GM23248 (cell line): ENCODE results near the gene RUNX1. TPM values are rescaled to one million over a fixed set of nuclear protein-coding genes. Genes with fewer than 3 reads are reported as not detected.
A peak's percentile ranks its signal among the peaks of the same experiment; 100 is the strongest.

Experiments
- DNase-seq: peaks from one replicate; pipeline ENCODE4 v3.0.0-alpha.2; 2015
- H2AFZ ChIP-seq: fragments of 200-600 bp; sonication (generic); 2 replicates; pipeline ENCODE4 v1.6.1; 2016; ENCODE audit warnings: antibody characterized with exemption
- H3F3A ChIP-seq: fragments of 200-600 bp; sonication (generic); 2 replicates; pipeline ENCODE4 v1.6.1; 2016; ENCODE audit warnings: mild to moderate bottlenecking, antibody characterized with exemption, mixed run types; ENCODE audit not compliant: insufficient read depth
- H3K27ac ChIP-seq: fragments of 200-600 bp; sonication (generic); 2 replicates; pipeline ENCODE4 v1.5.1; 2016; ENCODE audit warnings: mild to moderate bottlenecking
- H3K27me3 ChIP-seq: fragments of 200-600 bp; sonication (generic); replicated peaks from 2 replicates; pipeline ENCODE4 v1.6.1; 2016; ENCODE audit warnings: mild to moderate bottlenecking; ENCODE audit not compliant: insufficient read depth
- H3K36me3 ChIP-seq: fragments of 200-600 bp; sonication (generic); 2 replicates; pipeline ENCODE4 v1.6.1; 2016; ENCODE audit warnings: low read depth, mild to moderate bottlenecking
- H3K4me1 ChIP-seq: fragments of 200-600 bp; sonication (generic); 2 replicates; pipeline ENCODE4 v1.6.1; 2016; ENCODE audit warnings: mild to moderate bottlenecking; ENCODE audit not compliant: insufficient read depth
- H3K4me2 ChIP-seq: fragments of 200-600 bp; sonication (generic); one replicate; pipeline ENCODE4 v1.6.1; 2016; ENCODE audit warnings: mild to moderate bottlenecking; ENCODE audit not compliant: unreplicated experiment
- H3K4me3 ChIP-seq: fragments of 200-600 bp; sonication (generic); 2 replicates; pipeline ENCODE4 v1.5.1; 2016; ENCODE audit warnings: mild to moderate bottlenecking
- H3K79me2 ChIP-seq: fragments of 200-600 bp; sonication (generic); 2 replicates; pipeline ENCODE4 v1.6.1; 2016; ENCODE audit warnings: mild to moderate bottlenecking; ENCODE audit not compliant: insufficient read depth
- H3K9ac ChIP-seq: fragments of 200-600 bp; sonication (generic); 2 replicates; pipeline ENCODE4 v1.6.1; 2016; ENCODE audit warnings: mild to moderate bottlenecking
- H3K9me2 ChIP-seq: fragments of 200-600 bp; sonication (generic); 2 replicates; pipeline ENCODE4 v1.6.1; 2016; ENCODE audit warnings: mixed run types, mild to moderate bottlenecking, moderate library complexity; ENCODE audit not compliant: insufficient read depth
- H3K9me3 ChIP-seq: fragments of 200-600 bp; sonication (generic); one replicate; pipeline ENCODE4 v1.6.1; 2017; ENCODE audit warnings: low read depth
- H4K20me1 ChIP-seq: fragments of 200-600 bp; sonication (generic); 2 replicates; pipeline ENCODE4 v1.6.0; 2016; ENCODE audit not compliant: insufficient read depth
- EZH2 ChIP-seq: fragments of 200-600 bp; sonication (generic); IDR thresholded peaks from 2 replicates; pipeline ENCODE4 v1.6.1; 2018; ENCODE audit warnings: antibody characterized with exemption, mild to moderate bottlenecking; ENCODE audit not compliant: insufficient read depth, poor library complexity, severe bottlenecking
- EZH2phosphoT487 ChIP-seq: fragments of 200-600 bp; sonication (generic); IDR thresholded peaks from 2 replicates; pipeline ENCODE4 v1.6.1; 2018; ENCODE audit warnings: antibody characterized with exemption, moderate library complexity, mild to moderate bottlenecking, low read depth; ENCODE audit not compliant: insufficient read depth
- whole genome bisulfite sequencing, 2 experiments: methylation state at CpG; one replicate each; pipeline ENCODE4 v1.1.6; 2015 to 2017; ENCODE audit warnings: low lambda C conversion rate in 2 of 2, low coverage in 1 of 2; ENCODE audit errors: missing lambda C conversion rate in 2 of 2; 5-methylcytosine and 5-hydroxymethylcytosine counted together
- in situ Hi-C: fragments of 300-500 bp; cut with MboI; formaldehyde crosslinking; loops from 2 replicates; pipeline ENCODE4 v1.15.0; 2020
- polyA plus RNA-seq: library from polyadenylated mRNA; unstranded; fragments of >200 nt; fragmentation: Nextera tagmentation; extraction: Ambion mirVana; gene quantifications from 2 replicates; pipeline ENCODE4 v1.2.1, GENCODE V29; 2016
- total RNA-seq: library from RNA; depleted of rRNA; stranded (reverse); fragments of >200 nt; shearing (Covaris generic); gene quantifications from 2 replicates; pipeline ENCODE4 v1.2.3, GENCODE V29; 2014

The RUNX1 gene
- total and polyA plus RNA-seq, 2 experiments from 2014 or later = 21.3 to 32.6 TPM

GRCh38 chr21:34984356-34985058, 64.6 kb downstream of the RUNX1 start:
- no peak overlapping the region for H2AFZ ChIP-seq
- TF ChIP-seq EZH2phosphoT487 = no peak
- no peak for TF ChIP-seq EZH2
- no peaks in the 10 kb centered on the region for H3K36me3 ChIP-seq
- H3K27ac ChIP-seq = peak overlapping the region; percentile 96
- no peaks in the 10 kb centered on the region for H3K79me2 ChIP-seq
- peak overlapping the region; percentile 88 for H3K4me2 ChIP-seq
- no peaks in the 10 kb centered on the region for H3K9me3 ChIP-seq
- no peaks in the 10 kb centered on the region for H3K27me3 ChIP-seq
- WGBS, 2 experiments = 95 to 97% methylated on average over 3 of the region's 3 CpGs
- no peak overlapping the region for H3K4me3 ChIP-seq
- H3F3A ChIP-seq = peaks cover 37% of the 10 kb centered on the region
- H4K20me1 ChIP-seq = no peaks in the 10 kb centered on the region
- H3K4me1 ChIP-seq = peaks cover 47% of the 10 kb centered on the region
- in situ Hi-C loops = no loop called here
- H3K9ac ChIP-seq = no peak overlapping the region
- 0 out of 2 replicates have a peak, but pooled peaks cover 6% of the 10 kb centered on the region for H3K9me2 ChIP-seq
- DNase-seq = no peak

GRCh38 chr21:34983680-34984086, 65.4 kb downstream of the RUNX1 start:
- Histone ChIP-seq H3K9me3 (no peaks in the 10 kb centered on the region), H3K27ac (peak overlapping the region; percentile 96), H3K9ac (peak overlapping the region; percentile 71), H3K4me3 (peak overlapping the region; percentile 49), H3K79me2 (no peaks in the 10 kb centered on the region), H3K9me2 (0 out of 2 replicates have a peak, but pooled peaks cover 6% of the 10 kb centered on the region), H3K27me3 (no peaks in the 10 kb centered on the region), H3K36me3 (no peaks in the 10 kb centered on the region), H3K4me1 (peaks cover 42% of the 10 kb centered on the region), H3F3A (peaks cover 32% of the 10 kb centered on the region), H3K4me2 (peak overlapping the region; percentile 88), H2AFZ (0 out of 2 replicates have a peak overlapping the region, but pooled peaks have one; percentile 7), H4K20me1 (no peaks in the 10 kb centered on the region)
- TF ChIP-seq EZH2phosphoT487 (no peak), EZH2 (no peak)
- peak; percentile 84 for DNase-seq
- in situ Hi-C loops = no loop called here

GRCh38 chr21:34981791-34982190, 67.3 kb downstream of the RUNX1 start:
- in situ Hi-C loops = no loop called here
- H3K27ac ChIP-seq = no peak overlapping the region
- no peak for DNase-seq

GRCh38 chr21:34980423-34981115, 68.5 kb downstream of the RUNX1 start:
- no peak overlapping the region for H3K27ac ChIP-seq
- TF ChIP-seq EZH2 (no peak), EZH2phosphoT487 (no peak)
- no peaks in the 10 kb centered on the region for H3K79me2 ChIP-seq
- H4K20me1 ChIP-seq = no peaks in the 10 kb centered on the region
- no peak overlapping the region for H3K4me2 ChIP-seq
- DNase-seq = peak; percentile 40
- no peak overlapping the region for H2AFZ ChIP-seq
- 65 to 66% methylated on average over 8 of the region's 8 CpGs for WGBS, 2 experiments
- no peak overlapping the region for H3K9ac ChIP-seq
- peaks cover 27% of the 10 kb centered on the region for H3K4me1 ChIP-seq
- H3K36me3 ChIP-seq = no peaks in the 10 kb centered on the region
- peaks cover 32% of the 10 kb centered on the region for H3F3A ChIP-seq
- in situ Hi-C loops = no loop called here
- H3K27me3 ChIP-seq = no peaks in the 10 kb centered on the region
- H3K9me3 ChIP-seq = no peaks in the 10 kb centered on the region
- H3K9me2 ChIP-seq = 0 out of 2 replicates have a peak, but pooled peaks cover 6% of the 10 kb centered on the region
- H3K4me3 ChIP-seq = no peak overlapping the region

More at GRCh38 chr21:34981791-34982190, 67.3 kb downstream of the RUNX1 start:
- Histone ChIP-seq H3K9ac (no peak overlapping the region), H3K9me3 (no peaks in the 10 kb centered on the region), H3K4me2 (no peak overlapping the region), H3F3A (peaks cover 32% of the 10 kb centered on the region), H2AFZ (no peak overlapping the region), H3K36me3 (no peaks in the 10 kb centered on the region), H3K4me1 (peaks cover 35% of the 10 kb centered on the region), H3K27me3 (no peaks in the 10 kb centered on the region), H3K79me2 (no peaks in the 10 kb centered on the region), H4K20me1 (no peaks in the 10 kb centered on the region), H3K4me3 (no peak overlapping the region), H3K9me2 (0 out of 2 replicates have a peak, but pooled peaks cover 6% of the 10 kb centered on the region)
- TF ChIP-seq EZH2phosphoT487 (no peak), EZH2 (no peak)
- 90 to 91% methylated on average over 7 of the region's 7 CpGs for WGBS, 2 experiments
